ENCODE measurements around the gene CNOT4.

DNA sequence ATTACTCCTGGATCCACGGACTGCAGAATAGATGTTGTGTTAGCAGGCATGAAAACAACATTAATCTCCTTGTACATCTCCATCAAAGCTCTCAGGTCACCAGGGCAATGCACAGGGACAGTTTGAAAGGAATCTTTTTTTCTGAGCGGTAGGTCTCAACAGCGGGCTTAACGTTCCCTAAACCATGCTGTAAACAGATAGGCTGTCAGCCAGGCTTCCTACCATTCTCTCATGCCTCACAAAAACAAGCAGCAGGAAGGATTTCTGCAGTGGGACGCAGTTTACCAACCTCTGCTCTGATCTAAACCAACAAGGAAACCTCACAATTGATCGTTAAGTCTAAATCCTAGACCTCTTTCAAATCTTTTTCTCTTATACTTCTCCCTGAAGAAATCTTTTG is 50.8 kb downstream of the CNOT4 start:
- no peak for TF ChIP-seq CTCF (conservative IDR thresholded peaks at IDR 0.05; ENCODE audit: low read depth, low read length)
- no peak for TF ChIP-seq MAZ (IDR thresholded peaks at IDR 0.05; ENCODE audit: borderline replicate concordance, low read depth, low read length)
- no peak for TF ChIP-seq POLR2A (IDR thresholded peaks at IDR 0.05; ENCODE audit: low read depth, low read length)
- TF ChIP-seq, protein P1, sequence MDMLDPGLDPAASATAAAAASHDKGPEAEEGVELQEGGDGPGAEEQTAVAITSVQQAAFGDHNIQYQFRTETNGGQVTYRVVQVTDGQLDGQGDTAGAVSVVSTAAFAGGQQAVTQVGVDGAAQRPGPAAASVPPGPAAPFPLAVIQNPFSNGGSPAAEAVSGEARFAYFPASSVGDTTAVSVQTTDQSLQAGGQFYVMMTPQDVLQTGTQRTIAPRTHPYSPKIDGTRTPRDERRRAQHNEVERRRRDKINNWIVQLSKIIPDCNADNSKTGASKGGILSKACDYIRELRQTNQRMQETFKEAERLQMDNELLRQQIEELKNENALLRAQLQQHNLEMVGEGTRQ (IDR thresholded peaks at IDR 0.05; ENCODE audit: low read depth, low read length): no peak
- TF ChIP-seq MXI1 (IDR thresholded peaks at IDR 0.05; ENCODE audit: borderline replicate concordance, low read depth, low read length): no peak
- TF ChIP-seq RAD21 (IDR thresholded peaks at IDR 0.05; ENCODE audit: low read length): no peak
- TF ChIP-seq RCOR1 (IDR thresholded peaks at IDR 0.05; ENCODE audit: insufficient replicate concordance, low read length): no peak
- no peak for TF ChIP-seq SMC3 (IDR thresholded peaks at IDR 0.05; ENCODE audit: low read depth, low read length)
- TF ChIP-seq NFE2L2 (IDR thresholded peaks at IDR 0.05; ENCODE audit: low read depth, low read length): no peak
- no peak for TF ChIP-seq RFX5 (IDR thresholded peaks at IDR 0.05; ENCODE audit: low read depth, low read length)

All from IMR-90 (cell line).